Neural progenitor cell (in vitro differentiated cells): ENCODE measurements around the gene CD58.

ENCODE experiments used
- EZH2 ChIP-seq: fragments of 200-600 bp; sonication (generic); IDR thresholded peaks from 2 replicates; pipeline ENCODE4 v1.6.1; 2017; ENCODE audit warnings: antibody characterized with exemption, mild to moderate bottlenecking, moderate library complexity
- EZH2phosphoT487 ChIP-seq: fragments of 200-600 bp; sonication (generic); IDR thresholded peaks from 2 replicates; pipeline ENCODE4 v1.6.1; 2017; ENCODE audit warnings: antibody characterized with exemption
- TF ChIP-seq, protein P1 (sequence below): fragments of 200-600 bp; sonication (generic); IDR thresholded peaks from 2 replicates; pipeline ENCODE4 v1.5.1; 2017; ENCODE audit warnings: antibody characterized with exemption, mild to moderate bottlenecking

DNA sequence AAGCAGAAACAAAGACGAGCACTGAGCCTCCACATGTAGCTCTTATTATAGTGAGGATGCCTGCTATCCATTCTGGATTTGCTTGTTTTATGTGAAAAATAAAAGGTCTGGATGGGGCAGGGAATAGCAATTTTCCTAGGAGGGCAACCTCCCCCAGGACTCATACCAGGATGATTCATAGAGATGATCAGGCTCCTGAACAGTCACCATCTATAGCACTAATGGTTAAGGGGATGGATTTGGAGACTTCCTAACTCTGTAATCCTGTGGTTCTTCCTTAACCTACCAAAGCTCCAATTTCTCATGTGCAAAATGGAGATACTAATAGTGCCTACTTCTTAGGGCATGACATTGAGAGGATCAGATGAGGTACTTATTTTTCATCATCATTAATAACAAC is 34.5 kb upstream of the CD58 start:
- TF ChIP-seq, protein P1, sequence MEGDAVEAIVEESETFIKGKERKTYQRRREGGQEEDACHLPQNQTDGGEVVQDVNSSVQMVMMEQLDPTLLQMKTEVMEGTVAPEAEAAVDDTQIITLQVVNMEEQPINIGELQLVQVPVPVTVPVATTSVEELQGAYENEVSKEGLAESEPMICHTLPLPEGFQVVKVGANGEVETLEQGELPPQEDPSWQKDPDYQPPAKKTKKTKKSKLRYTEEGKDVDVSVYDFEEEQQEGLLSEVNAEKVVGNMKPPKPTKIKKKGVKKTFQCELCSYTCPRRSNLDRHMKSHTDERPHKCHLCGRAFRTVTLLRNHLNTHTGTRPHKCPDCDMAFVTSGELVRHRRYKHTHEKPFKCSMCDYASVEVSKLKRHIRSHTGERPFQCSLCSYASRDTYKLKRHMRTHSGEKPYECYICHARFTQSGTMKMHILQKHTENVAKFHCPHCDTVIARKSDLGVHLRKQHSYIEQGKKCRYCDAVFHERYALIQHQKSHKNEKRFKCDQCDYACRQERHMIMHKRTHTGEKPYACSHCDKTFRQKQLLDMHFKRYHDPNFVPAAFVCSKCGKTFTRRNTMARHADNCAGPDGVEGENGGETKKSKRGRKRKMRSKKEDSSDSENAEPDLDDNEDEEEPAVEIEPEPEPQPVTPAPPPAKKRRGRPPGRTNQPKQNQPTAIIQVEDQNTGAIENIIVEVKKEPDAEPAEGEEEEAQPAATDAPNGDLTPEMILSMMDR = no peak
- TF ChIP-seq EZH2phosphoT487 (no peak), EZH2 (no peak)
